Panc1 (cell line): ENCODE measurements around the gene HNRNPM.

ENCODE experiments used
- POLR2AphosphoS5 ChIP-seq: IDR thresholded peaks from 2 replicates; pipeline ENCODE4 v1.6.1; 2012; ENCODE audit warnings: mild to moderate bottlenecking, low read depth, low read length, moderate library complexity
- SIN3A ChIP-seq: IDR thresholded peaks from 2 replicates; pipeline ENCODE4 v1.6.1; 2012; ENCODE audit warnings: low read depth, mild to moderate bottlenecking, low read length, moderate library complexity, borderline replicate concordance; ENCODE audit not compliant: insufficient read depth
- TCF7L2 ChIP-seq: IDR thresholded peaks from 2 replicates; pipeline ENCODE4 v1.6.1; 2011; ENCODE audit warnings: mild to moderate bottlenecking, low read depth, low read length, inconsistent platforms
- TF ChIP-seq, protein P1 (sequence below): fragments of 450-650 bp; IDR thresholded peaks from 2 replicates; pipeline ENCODE4 v1.5.1; 2017; ENCODE audit warnings: mild to moderate bottlenecking

DNA sequence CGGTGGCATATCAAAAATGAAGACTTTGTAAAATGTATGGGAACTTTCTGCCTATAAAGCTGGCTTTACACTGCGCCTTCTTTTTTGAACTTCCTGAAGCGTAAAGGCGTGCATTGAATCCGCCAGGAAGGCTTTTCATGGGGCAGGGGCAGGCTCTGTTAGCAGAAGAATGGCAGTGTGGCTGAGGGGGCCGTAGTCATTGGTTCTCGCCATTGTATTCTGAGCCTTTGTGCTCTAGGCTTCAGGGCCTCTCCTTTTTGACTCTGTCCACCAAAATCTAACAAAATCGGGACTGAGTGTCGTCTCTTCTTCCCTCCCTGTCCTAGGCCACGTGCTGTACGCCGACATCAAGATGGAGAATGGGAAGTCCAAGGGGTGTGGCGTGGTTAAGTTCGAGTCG is 43.6 kb downstream of the HNRNPM start:
- TF ChIP-seq, protein P1, sequence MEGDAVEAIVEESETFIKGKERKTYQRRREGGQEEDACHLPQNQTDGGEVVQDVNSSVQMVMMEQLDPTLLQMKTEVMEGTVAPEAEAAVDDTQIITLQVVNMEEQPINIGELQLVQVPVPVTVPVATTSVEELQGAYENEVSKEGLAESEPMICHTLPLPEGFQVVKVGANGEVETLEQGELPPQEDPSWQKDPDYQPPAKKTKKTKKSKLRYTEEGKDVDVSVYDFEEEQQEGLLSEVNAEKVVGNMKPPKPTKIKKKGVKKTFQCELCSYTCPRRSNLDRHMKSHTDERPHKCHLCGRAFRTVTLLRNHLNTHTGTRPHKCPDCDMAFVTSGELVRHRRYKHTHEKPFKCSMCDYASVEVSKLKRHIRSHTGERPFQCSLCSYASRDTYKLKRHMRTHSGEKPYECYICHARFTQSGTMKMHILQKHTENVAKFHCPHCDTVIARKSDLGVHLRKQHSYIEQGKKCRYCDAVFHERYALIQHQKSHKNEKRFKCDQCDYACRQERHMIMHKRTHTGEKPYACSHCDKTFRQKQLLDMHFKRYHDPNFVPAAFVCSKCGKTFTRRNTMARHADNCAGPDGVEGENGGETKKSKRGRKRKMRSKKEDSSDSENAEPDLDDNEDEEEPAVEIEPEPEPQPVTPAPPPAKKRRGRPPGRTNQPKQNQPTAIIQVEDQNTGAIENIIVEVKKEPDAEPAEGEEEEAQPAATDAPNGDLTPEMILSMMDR = no peak
- TF ChIP-seq SIN3A (no peak), POLR2AphosphoS5 (no peak), TCF7L2 (no peak)
